ENCODE measurements around the gene RRP12. TPM values are rescaled to one million over a fixed set of nuclear protein-coding genes. Genes with fewer than 3 reads are reported as not detected.

RRP12 gene
- total RNA-seq (2022; extraction: Qiagen RNA extraction): 50.9 to 64.9 TPM (median 55.6 TPM) in 5 replicates

DNA sequence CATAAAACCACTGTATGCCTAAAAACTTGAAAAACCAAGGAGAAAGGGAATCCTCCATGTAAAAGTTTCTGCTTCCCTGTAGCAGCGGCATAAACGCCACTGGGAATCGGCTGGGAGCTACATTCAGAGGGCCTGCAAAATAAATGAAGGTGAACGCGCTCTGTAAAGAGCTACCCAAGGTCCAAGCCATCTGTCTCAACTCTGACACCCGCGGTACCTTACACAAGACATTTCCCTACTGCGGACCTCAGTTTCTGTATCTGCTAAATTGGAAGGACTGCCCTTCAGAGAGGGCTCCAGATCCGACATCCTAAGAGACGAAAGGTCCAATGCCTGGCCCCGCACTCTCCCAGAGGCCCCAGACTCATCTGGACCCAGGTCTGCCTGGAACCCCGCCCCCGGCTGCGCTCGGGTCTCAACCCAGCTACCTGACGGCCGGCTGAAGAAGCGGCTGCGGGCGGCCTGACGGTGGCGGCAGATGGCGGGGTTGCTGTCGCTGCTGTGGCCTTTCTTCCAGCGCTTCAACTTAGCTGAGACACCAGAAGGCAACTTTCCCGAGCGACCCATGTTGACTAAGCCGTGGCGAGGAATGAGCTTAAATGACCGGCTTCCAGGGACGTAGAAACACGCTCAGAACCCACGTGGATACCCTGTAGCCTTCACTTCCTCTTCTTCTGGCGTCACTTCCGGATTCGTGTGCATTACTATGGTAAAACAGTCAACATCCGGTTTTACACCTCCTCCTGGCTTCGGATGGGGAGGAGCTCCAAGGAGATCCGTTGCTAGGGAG lies at the start of gene RRP12:
Gene RRP12 (minus strand): TSS at position 676 of the 790 bp plus-strand sequence. CDS start 109 bp downstream, at position 567.

GRCh38 chr10:97445722-97446639 lies 44.8 kb upstream of the RRP12 start, which contains the start of the genes EXOSC1 and ZDHHC16:
Gene EXOSC1 (minus strand): TSS chr10:97446006. CDS start chr10:97445985, 21 bp downstream.
Gene ZDHHC16 (plus strand): TSS chr10:97446175. CDS start chr10:97451676, 5,501 bp downstream.

GRCh38 chr10:97425964-97426775 lies 25.0 kb upstream of the RRP12 start, which contains the start of gene PGAM1:
Gene PGAM1 (plus strand): TSS chr10:97426191. CDS start chr10:97426308, 117 bp downstream.

DNA sequence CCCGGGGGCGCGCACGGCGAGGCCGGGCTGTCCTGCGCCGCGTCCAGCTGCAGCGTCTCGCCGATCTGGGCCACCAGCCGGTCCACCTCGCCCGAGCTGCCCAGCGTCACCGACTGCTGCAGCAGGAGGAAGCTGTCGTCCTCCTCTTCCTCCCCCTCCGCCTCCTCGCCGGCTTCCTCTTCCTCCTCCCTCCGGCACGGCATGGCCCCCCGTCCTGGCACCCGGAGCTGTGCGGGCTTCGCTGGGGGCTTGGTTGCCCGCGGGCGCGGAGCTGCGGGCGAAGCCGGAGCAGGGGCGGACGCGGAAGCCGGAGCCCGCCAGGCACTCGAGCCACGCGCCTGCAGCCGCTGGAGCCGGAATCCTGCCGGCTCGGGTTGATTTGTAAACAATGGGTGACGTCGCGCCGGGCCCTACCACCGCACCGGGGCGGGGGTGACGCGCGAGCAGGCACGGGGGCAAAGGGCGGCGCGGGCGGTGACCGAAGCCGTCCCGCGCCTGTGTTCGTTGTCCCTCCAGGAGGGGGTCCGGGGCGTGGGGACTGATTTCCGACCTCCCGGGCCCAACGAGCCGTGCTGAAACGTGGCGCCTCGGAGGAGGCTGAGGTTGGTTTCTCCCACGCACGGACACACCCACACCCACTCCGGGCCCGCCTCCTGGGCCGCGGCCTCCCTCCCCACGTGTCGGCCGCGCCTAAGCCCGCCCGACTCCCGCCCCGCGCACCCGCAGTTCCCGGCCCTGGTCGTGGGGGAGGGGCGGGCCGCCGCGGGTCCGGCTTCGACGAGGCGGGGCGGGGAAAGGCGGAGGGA lies 66.6 kb downstream of the RRP12 start, which contains the start of gene FRAT2:
Gene FRAT2 (minus strand): TSS at position 360 of the 806 bp plus-strand sequence. CDS start 157 bp downstream, at position 203.

DNA sequence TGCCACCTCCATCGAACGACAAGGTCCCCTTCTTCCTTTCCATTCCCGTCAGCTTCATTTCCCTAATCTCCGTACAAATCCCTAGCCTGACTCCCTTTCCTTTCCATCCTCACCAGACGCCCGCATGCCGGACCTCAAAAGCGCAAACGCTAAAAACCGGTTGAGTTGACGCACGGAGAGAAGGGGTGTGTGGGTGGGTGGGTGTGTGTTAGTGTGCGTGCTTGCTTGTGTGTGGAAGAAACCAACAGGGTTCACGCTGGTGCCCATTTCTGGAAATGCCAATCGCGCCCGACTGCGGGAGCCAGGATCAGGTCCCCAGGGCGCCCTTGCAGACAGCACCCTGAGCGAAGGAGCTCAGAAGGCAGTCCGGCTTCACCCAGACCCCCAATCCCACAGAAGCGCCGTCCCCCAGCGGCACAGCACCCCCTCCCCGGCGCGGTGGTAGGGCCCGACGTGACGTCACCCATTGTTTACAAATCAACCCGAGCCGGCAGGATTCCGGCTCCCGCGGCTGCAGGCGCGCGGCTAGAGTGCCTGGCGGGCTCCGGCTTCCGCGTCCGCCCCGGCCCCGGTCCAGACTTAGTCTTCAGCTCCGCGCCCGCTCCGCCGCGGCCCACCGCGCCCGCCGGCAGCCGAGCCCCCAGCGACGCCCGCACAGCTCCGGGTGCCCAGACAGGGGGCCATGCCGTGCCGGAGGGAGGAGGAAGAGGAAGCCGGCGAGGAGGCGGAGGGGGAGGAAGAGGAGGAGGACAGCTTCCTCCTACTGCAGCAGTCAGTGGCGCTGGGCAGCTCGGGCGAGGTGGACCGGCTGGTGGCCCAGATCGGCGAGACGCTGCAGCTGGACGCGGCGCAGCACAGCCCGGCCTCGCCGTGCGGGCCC lies 82.1 kb downstream of the RRP12 start, which contains the start of gene FRAT1:
Gene FRAT1 (plus strand): TSS at position 500 of the 880 bp plus-strand sequence. CDS start 183 bp downstream, at position 683.

Other genes with a start within 250 kb of the RRP12 start
- gene SLIT1, start 215.4 kb downstream of the RRP12 start, total RNA-seq (2022; extraction: Qiagen RNA extraction): 0.06 to 0.17 TPM (median 0.09 TPM) in 5 replicates
- 3.9 to 6.6 TPM (median 4.9 TPM) in 5 replicates for gene ARHGAP19, start 108.7 kb downstream of the RRP12 start, total RNA-seq (2022; extraction: Qiagen RNA extraction)
- gene FRAT1, start 82.1 kb downstream of the RRP12 start, total RNA-seq (2022; extraction: Qiagen RNA extraction): 1.1 to 2.4 TPM (median 2.0 TPM) in 5 replicates
- gene FRAT2, start 66.6 kb downstream of the RRP12 start, total RNA-seq (2022; extraction: Qiagen RNA extraction): 7.1 to 10.2 TPM (median 9.1 TPM) in 5 replicates
- gene PGAM1, start 24.9 kb upstream of the RRP12 start, total RNA-seq (2022; extraction: Qiagen RNA extraction): 599 to 650 TPM (median 629 TPM) in 5 replicates
- gene EXOSC1, start 44.7 kb upstream of the RRP12 start, total RNA-seq (2022; extraction: Qiagen RNA extraction): 51.7 to 58.9 TPM (median 54.8 TPM) in 5 replicates
- gene ZDHHC16, start 44.8 kb upstream of the RRP12 start, total RNA-seq (2022; extraction: Qiagen RNA extraction): 47.0 to 52.7 TPM (median 51.7 TPM) in 5 replicates
- gene MMS19, start 97.1 kb upstream of the RRP12 start, total RNA-seq (2022; extraction: Qiagen RNA extraction): 47.4 to 50.9 TPM (median 48.9 TPM) in 5 replicates
- 15.5 to 22.8 TPM (median 20.0 TPM) in 5 replicates for gene UBTD1, start 97.6 kb upstream of the RRP12 start, total RNA-seq (2022; extraction: Qiagen RNA extraction)
- gene ANKRD2, start 171.4 kb upstream of the RRP12 start, total RNA-seq (2022; extraction: Qiagen RNA extraction): 5.6 to 8.9 TPM (median 7.3 TPM) in 5 replicates
- gene HOGA1, start 183.0 kb upstream of the RRP12 start, total RNA-seq (2022; extraction: Qiagen RNA extraction): 1.9 to 2.8 TPM (median 2.4 TPM) in 5 replicates
- gene C10orf62, start 188.4 kb upstream of the RRP12 start, total RNA-seq (2022; extraction: Qiagen RNA extraction): 0.10 to 0.16 TPM in 2 of 5 replicates, not detected in the others
- gene MORN4, start 232.2 kb upstream of the RRP12 start, total RNA-seq (2022; extraction: Qiagen RNA extraction): 6.4 to 7.7 TPM (median 7.5 TPM) in 5 replicates
- 22.0 to 24.9 TPM (median 23.7 TPM) in 5 replicates for gene PI4K2A, start 239.3 kb upstream of the RRP12 start, total RNA-seq (2022; extraction: Qiagen RNA extraction)